Measurements from ENCODE around the gene GJC3.
"Not testable (repeated sequence)": the region's sequence is repeated elsewhere in the genome, so short reads cannot be mapped to it uniquely, and the experiment has no call there.

The GJC3 gene

GRCh38 chr7:99928188-99928587 lies 1.2 kb downstream of the GJC3 start:
- no peak for DNase-seq

- no peak for DNase-seq
These were observed 1.9 kb downstream of the GJC3 start for GRCh38 chr7:99927536-99927935.

GRCh38 chr7:99926321-99926720 lies 3.1 kb downstream of the GJC3 start:
- DNase-seq, result no peak

GRCh38 chr7:99923200-99923599 lies 6.2 kb downstream of the GJC3 start:
- no peak for DNase-seq

GRCh38 chr7:99920149-99920548 lies 9.3 kb downstream of the GJC3 start:
- DNase-seq, result no peak

- no peak for DNase-seq
These were observed 9.7 kb downstream of the GJC3 start for GRCh38 chr7:99919814-99920112.

- peak; percentile 94 for DNase-seq
These were observed 10.2 kb downstream of the GJC3 start, which contains the start of gene TRIM4 for GRCh38 chr7:99918959-99919813. Gene TRIM4, minus strand, starts transcription at chr7:99919530. Its CDS starts 129 bp downstream, at chr7:99919401.

GRCh38 chr7:99910976-99911375 lies 18.4 kb downstream of the GJC3 start:
- DNase-seq, result no peak

GRCh38 chr7:99901581-99901980 lies 27.8 kb downstream of the GJC3 start:
- DNase-seq, result no peak

GRCh38 chr7:99899830-99900519 lies 29.4 kb downstream of the GJC3 start:
- no peak for DNase-seq

- DNase-seq, result no peak
These were observed 30.6 kb downstream of the GJC3 start for GRCh38 chr7:99898836-99899235.

GRCh38 chr7:99898023-99898357 lies 31.4 kb downstream of the GJC3 start:
- DNase-seq, result no peak

GRCh38 chr7:99897322-99898022 lies 31.9 kb downstream of the GJC3 start:
- no peak for DNase-seq

GRCh38 chr7:99894738-99895137 lies 34.7 kb downstream of the GJC3 start:
- DNase-seq, result no peak

GRCh38 chr7:99893280-99893679 lies 36.1 kb downstream of the GJC3 start:
- DNase-seq, result no peak

GRCh38 chr7:99890348-99890747 lies 39.1 kb downstream of the GJC3 start:
- DNase-seq, result not testable (repeated sequence)

- not testable (repeated sequence) for DNase-seq
These were observed 41.1 kb downstream of the GJC3 start for GRCh38 chr7:99888366-99888765.

GRCh38 chr7:99881370-99881769 lies 48.0 kb downstream of the GJC3 start:
- no peak for DNase-seq

- DNase-seq, result no peak
These were observed 52.5 kb downstream of the GJC3 start, which contains the start of gene OR2AE1 for GRCh38 chr7:99876933-99877332. Gene OR2AE1, minus strand, starts transcription at chr7:99877033. Its CDS starts 0 bp downstream, at chr7:99877033.

GRCh38 chr7:99876491-99876890 lies 52.9 kb downstream of the GJC3 start:
- DNase-seq, result no peak

All from stimulated activated CD4-positive, alpha-beta T cell treated with anti-CD3 and anti-CD28 coated beads, Interleukin-4, amount 100 ng/mL, for 24 hours (primary cell).